ENCODE measurements around the gene ARMCX6. TPM values are rescaled to one million over a fixed set of nuclear protein-coding genes. Genes with fewer than 3 reads are reported as not detected.

ARMCX6 gene
- total RNA-seq, 1 donor from 2014 or later, result 12.3 TPM

DNA sequence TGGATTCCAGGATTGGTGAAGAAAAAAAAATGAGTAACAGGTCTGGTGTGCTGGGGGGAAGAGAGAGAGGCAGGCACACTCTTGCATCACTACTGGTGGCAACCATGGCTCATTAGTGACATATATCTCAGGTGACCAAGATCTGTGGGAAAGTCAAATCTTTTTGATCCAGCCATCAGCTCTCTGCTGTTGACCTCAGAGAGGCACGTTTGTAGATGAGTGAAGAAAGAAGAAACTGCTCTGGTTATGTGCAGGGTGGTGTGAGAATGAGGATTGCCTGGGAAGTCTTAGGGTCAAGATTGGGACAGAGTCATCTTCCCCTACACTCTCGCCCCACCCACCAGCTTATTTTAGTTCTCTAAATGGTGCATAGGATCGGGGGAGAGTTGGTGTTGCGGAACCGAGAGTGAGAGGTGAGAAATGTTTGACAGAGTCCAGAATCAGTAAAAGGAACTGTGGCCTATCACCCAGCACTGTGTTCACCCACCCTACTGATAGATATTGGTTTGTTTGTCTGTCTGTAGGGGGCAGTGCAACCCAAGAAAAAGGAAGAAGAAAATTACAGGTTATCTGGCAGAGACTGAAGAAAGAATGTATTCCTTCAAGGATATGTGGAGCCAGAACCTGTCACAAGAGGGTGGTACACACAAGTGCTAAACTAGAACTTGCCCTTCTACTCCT is 21.9 kb downstream of the ARMCX6 start:
- Histone ChIP-seq H3K27ac (no peak overlapping the region), H3K4me1 (no peaks in the 10 kb centered on the region), H3K4me3 (no peak overlapping the region), H3K9me3 (no peaks in the 10 kb centered on the region), H3K36me3 (no peaks in the 10 kb centered on the region), H3K27me3 (no peaks in the 10 kb centered on the region)
- TF ChIP-seq CTCF (IDR thresholded peaks at IDR 0.05), result peak; percentile 7 to 56 (median 43)
- TF ChIP-seq POLR2A (IDR thresholded peaks at IDR 0.05), result no peak
- intact Hi-C loops (cut with DNase I), result no loop called here
- DNase-seq (ENCODE audit: extremely low spot score in 2 of 2), result no peak

Small RNAs within 50 kb of the gene (small RNA-seq; reads per million reads assigned to genes)
- gene RNU6-30P, result not detected

Other genes starting within 250 kb of the ARMCX6 start
- gene BTK, start 231.8 kb downstream of the ARMCX6 start, total RNA-seq, result 4.4 TPM
- gene RPL36A, start 227.0 kb downstream of the ARMCX6 start, total RNA-seq, result 514 TPM
- gene GLA, start 210.1 kb downstream of the ARMCX6 start, total RNA-seq, result 15.5 TPM
- 43.2 TPM for gene HNRNPH2, start 209.8 kb downstream of the ARMCX6 start, total RNA-seq
- gene ARMCX4, start 132.5 kb downstream of the ARMCX6 start, total RNA-seq, result 16.5 TPM
- gene ARMCX1, start 67.5 kb downstream of the ARMCX6 start, total RNA-seq, result 28.5 TPM
- 25.0 TPM for gene ARMCX3, start 5.2 kb upstream of the ARMCX6 start, total RNA-seq
- gene ARMCX2, start 41.9 kb upstream of the ARMCX6 start, total RNA-seq, result 30.2 TPM